ENCODE data around the gene CHRNA1. TPM values are rescaled to one million over a fixed set of nuclear protein-coding genes. Genes with fewer than 3 reads are reported as not detected.
"Not testable (repeated sequence)": the region's sequence is repeated elsewhere in the genome, so short reads cannot be mapped to it uniquely, and the experiment has no call there.

Gene CHRNA1
- total RNA-seq, 2 donors from 2014 or later: 0.41 TPM; not detected in 1

DNA sequence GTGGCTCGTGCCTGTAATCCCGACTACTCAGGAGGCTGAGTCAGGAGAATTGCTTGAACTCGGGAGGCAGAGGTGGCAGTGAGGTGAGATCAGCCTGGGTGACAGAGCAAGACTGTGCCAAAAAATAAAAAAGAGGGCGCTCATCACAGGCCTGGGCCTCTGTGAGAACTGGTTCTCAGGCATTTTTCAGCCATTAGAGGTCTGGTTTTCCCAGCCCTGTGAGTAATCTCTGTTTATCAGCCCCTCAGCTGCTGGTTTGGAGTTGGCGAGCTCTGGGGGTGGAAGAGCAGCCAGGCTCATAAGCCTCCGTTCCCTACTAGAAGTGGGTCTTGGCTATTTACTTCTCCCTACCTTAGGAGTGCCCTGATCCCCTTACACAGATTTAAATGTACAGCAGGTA, 53.1 kb downstream of the CHRNA1 start:
- H3K27me3 ChIP-seq (replicated peaks; ENCODE audit: insufficient read depth): no peaks in the 10 kb centered on the region
- no peak overlapping the region for H3K4me3 ChIP-seq
- TF ChIP-seq CTCF (IDR thresholded peaks at IDR 0.05): no peak
- no peaks in the 10 kb centered on the region for H3K4me1 ChIP-seq (ENCODE audit: control insufficient read depth in 1 of 2, low read depth in 2 of 2)
- no peaks in the 10 kb centered on the region for H3K9me3 ChIP-seq
- DNase-seq (ENCODE audit: low spot score) (no peak), ATAC-seq (ENCODE audit: insufficient number of reproducible peaks, low FRiP score, low read depth) (no peak)
- H3K36me3 ChIP-seq: no peaks in the 10 kb centered on the region
- no peak overlapping the region for H3K27ac ChIP-seq

- H3K27ac ChIP-seq; H3K27me3 ChIP-seq (replicated peaks; ENCODE audit: insufficient read depth); DNase-seq (ENCODE audit: low spot score); H3K4me1 ChIP-seq (ENCODE audit: control insufficient read depth in 1 of 2, low read depth in 2 of 2); H3K4me3 ChIP-seq; ATAC-seq (ENCODE audit: insufficient number of reproducible peaks, low FRiP score, low read depth); H3K36me3 ChIP-seq; H3K9me3 ChIP-seq: not testable (repeated sequence)
Measured at GRCh38 chr2:174709416-174710004, 54.8 kb downstream of the CHRNA1 start.

GRCh38 chr2:174708713-174709112, 55.6 kb downstream of the CHRNA1 start:
- TF ChIP-seq CTCF (IDR thresholded peaks at IDR 0.05): no peak
- no peak for ATAC-seq (ENCODE audit: insufficient number of reproducible peaks, low FRiP score, low read depth)

GRCh38 chr2:174705321-174705720, 59.0 kb downstream of the CHRNA1 start:
- DNase-seq (ENCODE audit: low spot score) (no peak), ATAC-seq (ENCODE audit: insufficient number of reproducible peaks, low FRiP score, low read depth) (no peak)
- H3K4me1 ChIP-seq (ENCODE audit: control insufficient read depth in 1 of 2, low read depth in 2 of 2): no peaks in the 10 kb centered on the region
- no peak overlapping the region for H3K27ac ChIP-seq
- H3K27me3 ChIP-seq (replicated peaks; ENCODE audit: insufficient read depth): no peaks in the 10 kb centered on the region
- no peak overlapping the region for H3K4me3 ChIP-seq
- TF ChIP-seq CTCF (IDR thresholded peaks at IDR 0.05): no peak
- no peaks in the 10 kb centered on the region for H3K36me3 ChIP-seq
- H3K9me3 ChIP-seq: no peaks in the 10 kb centered on the region

More at GRCh38 chr2:174708713-174709112, 55.6 kb downstream of the CHRNA1 start:
- Histone ChIP-seq H3K27ac (no peak overlapping the region), H3K36me3 (no peaks in the 10 kb centered on the region), H3K4me3 (no peak overlapping the region), H3K9me3 (no peaks in the 10 kb centered on the region), H3K4me1 (ENCODE audit: control insufficient read depth in 1 of 2, low read depth in 2 of 2) (no peaks in the 10 kb centered on the region), H3K27me3 (replicated peaks; ENCODE audit: insufficient read depth) (no peaks in the 10 kb centered on the region)
- no peak for DNase-seq (ENCODE audit: low spot score)

DNA sequence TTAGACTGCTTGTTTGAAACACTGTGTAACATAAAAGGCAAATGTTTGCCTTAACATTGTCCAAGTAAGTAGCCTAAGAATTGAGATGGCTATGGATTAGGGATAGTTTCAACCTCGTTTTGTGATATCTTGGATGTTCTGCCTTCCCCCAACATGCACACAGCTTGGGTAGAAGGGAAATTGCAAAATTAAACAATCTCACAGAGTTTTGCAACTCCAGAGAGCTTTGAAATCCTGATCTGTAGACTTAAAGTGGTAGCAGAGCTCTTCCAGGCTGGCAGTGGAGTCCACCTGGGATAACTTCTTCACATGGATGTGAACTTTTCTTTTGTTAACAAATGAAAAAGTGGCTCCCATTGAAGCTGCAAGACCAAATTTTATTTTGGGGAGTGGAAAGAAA, 59.6 kb downstream of the CHRNA1 start:
- DNase-seq (ENCODE audit: low spot score) (no peak), ATAC-seq (ENCODE audit: insufficient number of reproducible peaks, low FRiP score, low read depth) (no peak)
- no peaks in the 10 kb centered on the region for H3K4me1 ChIP-seq (ENCODE audit: control insufficient read depth in 1 of 2, low read depth in 2 of 2)
- no peaks in the 10 kb centered on the region for H3K27me3 ChIP-seq (replicated peaks; ENCODE audit: insufficient read depth)
- no peak for TF ChIP-seq CTCF (IDR thresholded peaks at IDR 0.05)
- no peaks in the 10 kb centered on the region for H3K36me3 ChIP-seq
- H3K9me3 ChIP-seq: no peaks in the 10 kb centered on the region
- H3K4me3 ChIP-seq: no peak overlapping the region
- H3K27ac ChIP-seq: no peak overlapping the region

- no peaks in the 10 kb centered on the region for H3K27me3 ChIP-seq (replicated peaks; ENCODE audit: insufficient read depth)
- no peaks in the 10 kb centered on the region for H3K36me3 ChIP-seq
- H3K9me3 ChIP-seq: no peaks in the 10 kb centered on the region
- no peak for TF ChIP-seq CTCF (IDR thresholded peaks at IDR 0.05)
- DNase-seq (ENCODE audit: low spot score): no peak
- no peak overlapping the region for H3K4me3 ChIP-seq
- H3K4me1 ChIP-seq (ENCODE audit: control insufficient read depth in 1 of 2, low read depth in 2 of 2): no peaks in the 10 kb centered on the region
- no peak for ATAC-seq (ENCODE audit: insufficient number of reproducible peaks, low FRiP score, low read depth)
- H3K27ac ChIP-seq: no peak overlapping the region
Measured at GRCh38 chr2:174704061-174704460, 60.2 kb downstream of the CHRNA1 start.

Measured in thoracic aorta (tissue), 2 donors.